Gastrocnemius medialis (tissue), 4 donors: ENCODE measurements around the gene SDHA.

Source experiments
- CTCF ChIP-seq, 5 experiments: fragments of 450-650 bp in 3 of 5; fragments of 200-600 bp in 2 of 5; sonication (generic) in 2 of 5; IDR thresholded peaks in 4 of 5; conservative IDR thresholded peaks in 1 of 5; 1 replicate in 4 of 5; 2 replicates in 1 of 5; pipeline ENCODE4 v1.5.1; 2016 to 2019; ENCODE audit warnings: antibody characterized with exemption in 5 of 5, mild to moderate bottlenecking in 3 of 5, moderate library complexity in 3 of 5
- POLR2A ChIP-seq, 2 donors: fragments of 450-650 bp; IDR thresholded peaks; one replicate each; pipeline ENCODE4 v1.6.1; 2017; ENCODE audit warnings: antibody characterized with exemption in 2 of 2, mild to moderate bottlenecking in 2 of 2, moderate library complexity in 2 of 2

DNA sequence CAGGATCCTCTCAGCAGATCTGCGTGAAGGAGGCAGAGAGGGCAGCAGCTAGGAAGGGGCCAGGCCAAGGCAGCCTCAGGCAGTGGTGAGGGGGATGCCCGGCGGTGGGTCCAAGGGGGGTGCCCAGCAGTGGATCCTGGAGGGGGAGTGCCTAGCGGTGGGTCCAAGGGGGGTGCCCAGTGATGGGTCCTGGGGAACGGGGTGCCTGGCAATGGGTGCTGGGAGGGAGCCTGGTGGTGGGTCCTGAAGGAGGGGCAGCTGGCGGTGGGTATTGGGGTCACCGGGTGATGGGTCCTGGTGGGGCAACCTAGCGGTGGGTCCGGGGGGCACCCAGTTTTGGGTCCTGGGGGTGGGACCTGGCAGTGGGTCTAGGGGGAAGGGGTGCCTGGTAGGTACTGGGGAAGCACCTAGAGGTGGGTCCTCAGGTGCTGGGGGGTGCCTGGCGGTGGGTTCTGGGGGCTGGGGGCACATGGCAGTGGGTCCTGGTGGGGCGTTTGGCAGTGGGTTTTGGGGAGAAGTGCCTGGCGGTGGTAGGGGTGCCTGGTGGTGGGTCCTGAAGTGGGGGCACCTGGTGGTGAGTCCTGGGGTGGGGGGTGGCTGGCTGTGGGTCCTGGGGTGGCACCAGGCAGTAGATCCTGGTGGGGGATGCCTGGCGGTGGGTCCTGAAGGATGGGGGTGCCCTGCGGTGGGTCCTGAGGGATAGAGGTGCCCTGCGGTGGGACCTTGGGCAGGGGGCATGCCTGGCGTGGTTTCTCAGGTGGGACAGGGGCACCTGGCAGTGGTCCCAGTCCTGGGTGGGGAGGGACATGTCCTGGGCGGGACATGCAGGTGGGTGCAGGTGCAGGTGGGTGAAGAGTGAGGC, 24.9 kb upstream of the SDHA start:
- TF ChIP-seq CTCF (IDR thresholded peaks at IDR 0.05 in 4 of 5, conservative IDR thresholded peaks at IDR 0.05 in 1 of 5) (no peak), POLR2A (IDR thresholded peaks at IDR 0.05) (no peak)
